H1 (cell line): ENCODE data around the gene ARMC6. TPM values are rescaled to one million over a fixed set of nuclear protein-coding genes. Genes with fewer than 3 reads are reported as not detected.

ENCODE experiments used
- CTCF ChIA-PET: fragments of 300-600 bp; sonication (Branson Sonifier 250); formaldehyde crosslinking; loops from one replicate; lab custom pipeline; 2021; ENCODE audit not compliant: partially characterized antibody; lab: Charles Lee
- POLR2A ChIA-PET: fragments of 300-600 bp; sonication (Branson Sonifier 250); formaldehyde crosslinking; loops from one replicate; lab custom pipeline; 2021; ENCODE audit warnings: inconsistent platforms; ENCODE audit not compliant: partially characterized antibody; lab: Charles Lee
- DNase-seq, 2 experiments: peaks; one replicate each; pipeline versions ENCODE4 v3.0.0 to v3.0.0-alpha.2; 2010 to 2022; ENCODE audit warnings: low spot score in 2 of 2, low read depth in 1 of 2, mixed read lengths in 1 of 2
- FAIRE-seq: peaks from 2 replicates; lab custom pipeline; 2011; peaks lifted over from hg19 to GRCh38; lab: Jason Lieb, UNC
- H2AFZ ChIP-seq: 2 replicates; pipeline ENCODE4 v1.8.1; 2012; ENCODE audit warnings: low read length, inconsistent platforms
- H2AK5ac ChIP-seq: 2 replicates; pipeline ENCODE4 v1.6.1; 2013; ENCODE audit warnings: low read depth, low read length
- H2BK120ac ChIP-seq: replicated peaks from 2 replicates; pipeline ENCODE3; 2013; ENCODE audit warnings: low read depth, low read length, inconsistent platforms
- H2BK12ac ChIP-seq: 2 replicates; pipeline ENCODE4 v1.6.1; 2013; ENCODE audit warnings: low read depth, low read length
- H2BK15ac ChIP-seq: 2 replicates; pipeline ENCODE4 v1.6.1; 2013; ENCODE audit warnings: low read length
- H2BK20ac ChIP-seq: 2 replicates; pipeline ENCODE4 v1.6.1; 2013; ENCODE audit warnings: low read length
- H2BK5ac ChIP-seq: 2 replicates; pipeline ENCODE4 v1.6.1; 2013; ENCODE audit warnings: low read depth, low read length
- H3K14ac ChIP-seq: 2 replicates; pipeline ENCODE4 v1.6.1; 2013; ENCODE audit warnings: inconsistent platforms; ENCODE audit not compliant: insufficient read length
- H3K18ac ChIP-seq: 2 replicates; pipeline ENCODE4 v1.6.1; 2013; ENCODE audit warnings: low read length; ENCODE audit errors: extremely low read depth
- H3K23ac ChIP-seq: 2 replicates; pipeline ENCODE4 v1.6.1; 2013; ENCODE audit warnings: inconsistent platforms; ENCODE audit not compliant: insufficient read length
- H3K23me2 ChIP-seq: 2 replicates; pipeline ENCODE4 v1.6.1; 2013; ENCODE audit warnings: low read depth, low read length
- H3K27ac ChIP-seq: 2 replicates; pipeline ENCODE4 v1.6.1; 2011; ENCODE audit warnings: low read depth, low read length, inconsistent platforms
- H3K27me3 ChIP-seq, 4 experiments: replicated peaks in 1 of 4; 1 replicate in 1 of 4; 2 replicates in 3 of 4; pipeline versions ENCODE4 v1.6.1 to v1.8.1; 2011 to 2013; ENCODE audit warnings: low read length in 3 of 4, mild to moderate bottlenecking in 3 of 4, inconsistent platforms in 2 of 4, mixed read lengths in 2 of 4, moderate library complexity in 1 of 4; ENCODE audit not compliant: control insufficient read depth in 3 of 4, insufficient read depth in 3 of 4; ENCODE audit errors: extremely low read depth in 1 of 4
- H3K36me3 ChIP-seq, 4 experiments: 2 replicates each; pipeline versions ENCODE4 v1.6.1 to v1.8.1; 2011 to 2013; ENCODE audit warnings: mild to moderate bottlenecking in 4 of 4, low read length in 3 of 4, moderate library complexity in 2 of 4, control low read depth in 1 of 4, inconsistent platforms in 1 of 4; ENCODE audit not compliant: insufficient read depth in 4 of 4, control insufficient read depth in 2 of 4
- H3K4ac ChIP-seq: replicated peaks from 2 replicates; pipeline ENCODE3; 2013; ENCODE audit warnings: low read length, low read depth, mixed read lengths, inconsistent platforms; ENCODE audit not compliant: insufficient read length
- H3K4me1 ChIP-seq, 4 experiments: replicated peaks in 1 of 4; 1 replicate in 1 of 4; 2 replicates in 3 of 4; pipeline versions ENCODE4 v1.6.1 to v1.8.1; 2011 to 2013; ENCODE audit warnings: low read length in 3 of 4, inconsistent platforms in 2 of 4, mixed read lengths in 1 of 4; ENCODE audit not compliant: insufficient read depth in 4 of 4, control insufficient read depth in 3 of 4
- H3K4me2 ChIP-seq, 2 experiments: 2 replicates each; pipeline versions ENCODE4 v1.6.1 to v1.8.1; 2011 to 2013; ENCODE audit warnings: low read depth in 2 of 2, low read length in 2 of 2, control low read depth in 1 of 2, inconsistent platforms in 1 of 2, mild to moderate bottlenecking in 1 of 2; ENCODE audit not compliant: insufficient read depth in 1 of 2
- H3K4me3 ChIP-seq, 4 experiments: fragments of 200-600, 300-600 bp in 1 of 4; sonication (generic), shearing (Covaris generic), sonication (Bioruptor Twin) in 1 of 4; 2 replicates each; pipeline versions ENCODE4 v1.5.1 to v1.8.1; 2011 to 2016; ENCODE audit warnings: low read length in 4 of 4, low read depth in 3 of 4, control low read depth in 2 of 4, inconsistent platforms in 2 of 4, mild to moderate bottlenecking in 2 of 4, mixed read lengths in 1 of 4, moderate library complexity in 1 of 4; ENCODE audit not compliant: insufficient read depth in 2 of 4; ENCODE audit errors: extremely low read depth in 1 of 4
- H3K56ac ChIP-seq: replicated peaks from 2 replicates; pipeline ENCODE3; 2013; ENCODE audit warnings: low read depth, mild to moderate bottlenecking, mixed read lengths, low read length, inconsistent platforms; ENCODE audit not compliant: insufficient read length
- H3K79me1 ChIP-seq: 2 replicates; pipeline ENCODE4 v1.6.1; 2013; ENCODE audit warnings: low read depth, low read length, control low read depth
- H3K79me2 ChIP-seq, 2 experiments: 2 replicates each; pipeline versions ENCODE4 v1.6.1 to v1.8.1; 2012 to 2013; ENCODE audit warnings: low read length in 2 of 2, mild to moderate bottlenecking in 2 of 2, inconsistent platforms in 1 of 2; ENCODE audit not compliant: insufficient read depth in 2 of 2, control insufficient read depth in 1 of 2
- H3K9ac ChIP-seq, 4 experiments: replicated peaks in 1 of 4; 1 replicate in 1 of 4; 2 replicates in 3 of 4; pipeline versions ENCODE4 v1.6.1 to v1.8.1; 2011 to 2013; ENCODE audit warnings: low read depth in 3 of 4, low read length in 3 of 4, control low read depth in 2 of 4, mild to moderate bottlenecking in 2 of 4, moderate library complexity in 2 of 4, inconsistent platforms in 1 of 4; ENCODE audit errors: extremely low read depth in 1 of 4
- H3K9me3 ChIP-seq, 2 experiments: 2 replicates each; pipeline versions ENCODE4 v1.6.1 to v1.8.1; 2012 to 2013; ENCODE audit warnings: mild to moderate bottlenecking in 2 of 2, moderate library complexity in 2 of 2, control low read depth in 1 of 2, inconsistent platforms in 1 of 2, low read depth in 1 of 2, low read length in 1 of 2, mixed read lengths in 1 of 2; ENCODE audit not compliant: insufficient read depth in 2 of 2
- H4K20me1 ChIP-seq, 2 experiments: replicated peaks in 1 of 2; 2 replicates each; pipeline versions ENCODE3 to v1.8.1; 2011 to 2013; ENCODE audit warnings: inconsistent platforms in 2 of 2, low read length in 2 of 2, mild to moderate bottlenecking in 1 of 2; ENCODE audit not compliant: insufficient read depth in 2 of 2, control insufficient read depth in 1 of 2
- H4K5ac ChIP-seq: 2 replicates; pipeline ENCODE4 v1.6.1; 2013; ENCODE audit warnings: low read length, low read depth, mixed read lengths, inconsistent platforms; ENCODE audit not compliant: insufficient read length
- H4K8ac ChIP-seq: 2 replicates; pipeline ENCODE4 v1.8.0; 2013; ENCODE audit warnings: mild to moderate bottlenecking, moderate library complexity, low read length, inconsistent platforms; ENCODE audit not compliant: insufficient read depth; ENCODE audit errors: extremely low read depth
- H4K91ac ChIP-seq: replicated peaks from 2 replicates; pipeline ENCODE3; 2013; ENCODE audit warnings: low read length, mixed read lengths, inconsistent platforms; ENCODE audit not compliant: insufficient read length
- ASH2L ChIP-seq: fragments of 200-600, 300-600 bp; sonication (generic); IDR thresholded peaks from one replicate; pipeline ENCODE4 v1.7.1; 2017; ENCODE audit warnings: low read length
- ATF2 ChIP-seq: IDR thresholded peaks from 2 replicates; pipeline ENCODE4 v1.6.1; 2012; ENCODE audit warnings: low read length, inconsistent platforms
- CBX8 ChIP-seq: fragments of 300-800, 300-1000 bp; sonication (generic); IDR thresholded peaks from 2 replicates; pipeline ENCODE4 v1.7.1; 2016; ENCODE audit warnings: low read depth, low read length, borderline replicate concordance
- CTBP2 ChIP-seq: IDR thresholded peaks from 2 replicates; pipeline ENCODE4 v1.7.0; 2011; ENCODE audit warnings: borderline replicate concordance, mild to moderate bottlenecking, moderate library complexity, mixed read lengths, low read length; ENCODE audit not compliant: insufficient read depth, insufficient read length
- GABPA ChIP-seq: IDR thresholded peaks from 2 replicates; pipeline ENCODE4 v1.6.1; 2011; ENCODE audit warnings: mild to moderate bottlenecking, low read length, moderate library complexity, borderline replicate concordance; ENCODE audit not compliant: insufficient read depth
- RAD21 ChIP-seq, 2 experiments: IDR thresholded peaks in 1 of 2; conservative IDR thresholded peaks in 1 of 2; 2 replicates each; pipeline ENCODE4 v1.6.1; 2011; ENCODE audit warnings: low read depth in 2 of 2, low read length in 2 of 2, improper control_type of control experiment in 1 of 2, inconsistent platforms in 1 of 2, mild to moderate bottlenecking in 1 of 2, moderate library complexity in 1 of 2
- SIN3A ChIP-seq, 2 experiments: IDR thresholded peaks in 1 of 2; conservative IDR thresholded peaks in 1 of 2; 2 replicates each; pipeline ENCODE4 v1.6.1; 2011 to 2012; ENCODE audit warnings: low read length in 2 of 2, improper control_type of control experiment in 1 of 2, low read depth in 1 of 2, mild to moderate bottlenecking in 1 of 2
- SP1 ChIP-seq: IDR thresholded peaks from 2 replicates; pipeline ENCODE4 v1.6.1; 2011; ENCODE audit warnings: low read depth, low read length
- TAF7 ChIP-seq: optimal IDR thresholded peaks from 2 replicates; pipeline ENCODE3; 2011; ENCODE audit warnings: low read depth, mild to moderate bottlenecking, inconsistent platforms, low read length, moderate library complexity, borderline replicate concordance
- WGBS, 2 experiments: shearing (Covaris generic) in 1 of 2; methylation state at CpG; one replicate each; pipeline versions ENCODE4 v1.1.6 to v1.1.7; 2013 to 2015; ENCODE audit warnings: low lambda C conversion rate in 2 of 2, mixed read lengths in 2 of 2, inconsistent platforms in 1 of 2, low coverage in 1 of 2, missing lambda C conversion rate in 1 of 2; ENCODE audit not compliant: insufficient replicate concordance in 2 of 2, insufficient coverage in 1 of 2, insufficient read length in 1 of 2; ENCODE audit errors: extremely low coverage in 1 of 2, missing lambda C conversion rate in 1 of 2; 5-methylcytosine and 5-hydroxymethylcytosine counted together
- polyA plus RNA-seq, 7 experiments: library from polyadenylated mRNA; depleted of rRNA in 3 of 7; stranded (reverse) in 5 of 7; unstranded in 2 of 7; fragments of >200 nt in 5 of 7; fragments of 200-250 nt in 2 of 7; gene quantifications; 1 replicate in 5 of 7; 2 replicates in 1 of 7; 4 replicates in 1 of 7; pipeline versions ENCODE4 v1.2.1 to v1.2.3, GENCODE V29; 2011 to 2013; ENCODE audit warnings: missing spikeins in 2 of 7, mixed read lengths in 2 of 7
- total RNA-seq: library from RNA; stranded (reverse); fragmentation: NEBNext Ultra II Directional; extraction: Animal tissue kit (Norgen Biotek cat#: 25700); gene quantifications from 2 replicates; pipeline ENCODE4 v1.2.1, GENCODE V29; 2021
- TF ChIP-seq, protein P1 (sequence below): IDR thresholded peaks from 2 replicates; pipeline ENCODE4 v1.6.1; 2011; ENCODE audit warnings: low read depth, mild to moderate bottlenecking, low read length; ENCODE audit not compliant: insufficient read depth

Gene ARMC6
- total and polyA plus RNA-seq, 2 of the 8 experiments (the other 6 are each of a cell fraction or from before 2014, with no cell fraction given), result 67.1 to 68.3 TPM

- Histone ChIP-seq H2BK20ac (no peak overlapping the region), H2BK5ac (no peak overlapping the region), H3K4me3 (no peak overlapping the region), H2AFZ (no peak overlapping the region), H3K36me3 (no peaks in the 10 kb centered on the region), H2BK120ac (no peak overlapping the region), H3K56ac (no peak overlapping the region), H3K23me2 (no peaks in the 10 kb centered on the region; the same call in 1 of the 2 replicates), H3K27me3 (peaks cover 0 to 35% (median 25%) of the 10 kb centered on the region in 4 experiments; a peak in 6 of 7 replicates), H2BK15ac (no peak overlapping the region), H4K20me1 (peaks cover 0 to 4% of the 10 kb centered on the region in 2 experiments), H3K9ac (no peak overlapping the region), H2BK12ac (no peak overlapping the region), H3K79me2 (no peaks in the 10 kb centered on the region), H3K4me1 (no peaks in the 10 kb centered on the region), H3K18ac (no peak overlapping the region), H3K79me1 (0 out of 2 replicates have a peak, but pooled peaks cover 2% of the 10 kb centered on the region), H4K91ac (no peak overlapping the region), H3K4me2 (no peak overlapping the region), H3K4ac (no peak overlapping the region), H3K27ac (no peak overlapping the region), H3K9me3 (no peaks in the 10 kb centered on the region), H4K5ac (no peak overlapping the region), H4K8ac (no peak overlapping the region), H3K23ac (no peak overlapping the region), H2AK5ac (no peak overlapping the region), H3K14ac (no peak overlapping the region)
- 92% methylated on average over 8 of the region's 8 CpGs; no CpG with 5 or more reads in 1 of the 2 experiments for WGBS, 2 experiments
- CTCF ChIA-PET, result interaction anchor here (1.2 to 3.0 kb wide), 3 partner anchors 23 to 65 kb away, joined by 3 to 13 read pairs (median 5); no protein-coding TSS in a partner anchor
- DNase-seq, result no peak
- FAIRE-seq, result no peak
- POLR2A ChIA-PET, result interaction anchor here (1.6 kb wide), 1 partner anchor 30 kb away, joined by 6 read pairs; no protein-coding TSS in a partner anchor
- TF ChIP-seq SIN3A (conservative IDR thresholded peaks at IDR 0.05 in 1 of 2, IDR thresholded peaks at IDR 0.05 in 1 of 2; ENCODE audit: low read depth in 1 of 2, low read length in 2 of 2), result no peak
- no peak for TF ChIP-seq RAD21 (IDR thresholded peaks at IDR 0.05 in 1 of 2, conservative IDR thresholded peaks at IDR 0.05 in 1 of 2; ENCODE audit: low read depth in 2 of 2, low read length in 2 of 2)
- no peak for TF ChIP-seq CBX8
- no peak for TF ChIP-seq TAF7
- TF ChIP-seq GABPA, result no peak
- TF ChIP-seq ASH2L, result no peak
- TF ChIP-seq ATF2, result no peak
- TF ChIP-seq CTBP2, result no peak
- TF ChIP-seq, protein P1, sequence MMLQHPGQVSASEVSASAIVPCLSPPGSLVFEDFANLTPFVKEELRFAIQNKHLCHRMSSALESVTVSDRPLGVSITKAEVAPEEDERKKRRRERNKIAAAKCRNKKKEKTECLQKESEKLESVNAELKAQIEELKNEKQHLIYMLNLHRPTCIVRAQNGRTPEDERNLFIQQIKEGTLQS, result no peak
- no peak for TF ChIP-seq SP1
Observed at GRCh38 chr19:19075126-19075525, 41.7 kb downstream of the ARMC6 start.
